Heart right ventricle (tissue), 16 donors: ENCODE measurements around the gene C1QTNF9. TPM values are rescaled to one million over a fixed set of nuclear protein-coding genes. Genes with fewer than 3 reads are reported as not detected.

Source experiments
- ATAC-seq, 8 donors: fragments of 200-7000 bp; cut with Tn5 transposase; one replicate each; pipeline ENCODE4 v1.9.1; 2020; ENCODE audit warnings: mild to moderate bottlenecking in 8 of 8, moderate library complexity in 8 of 8, moderate number of reproducible peaks in 1 of 8
- DNase-seq, 2 donors: peaks; one replicate each; pipeline ENCODE4 v3.0.0-alpha.2; 2020
- H3K27ac ChIP-seq, 10 donors: fragments of 200-600 bp; sonication (generic) in 2 of 10; one replicate each; pipeline versions ENCODE4 v1.5.0 to v1.8.0; 2020 to 2022; ENCODE audit warnings: mild to moderate bottlenecking in 3 of 10
- H3K27me3 ChIP-seq, 7 donors: fragments of 200-600 bp; one replicate each; pipeline ENCODE4 v1.8.0; 2021 to 2022; ENCODE audit warnings: mild to moderate bottlenecking in 2 of 7
- H3K36me3 ChIP-seq, 9 donors: fragments of 200-600 bp; sonication (generic) in 1 of 9; one replicate each; pipeline versions ENCODE4 v1.5.0 to v1.8.0; 2020 to 2022; ENCODE audit warnings: mild to moderate bottlenecking in 2 of 9
- H3K4me1 ChIP-seq, 9 donors: fragments of 200-600 bp; sonication (generic) in 1 of 9; one replicate each; pipeline versions ENCODE4 v1.5.0 to v1.8.0; 2020 to 2022; ENCODE audit warnings: mild to moderate bottlenecking in 4 of 9
- H3K4me3 ChIP-seq, 10 donors: fragments of 200-600 bp; sonication (generic) in 2 of 10; one replicate each; pipeline versions ENCODE4 v1.5.0 to v1.8.0; 2020 to 2022; ENCODE audit warnings: mild to moderate bottlenecking in 7 of 10, moderate library complexity in 2 of 10
- H3K9me3 ChIP-seq, 11 donors: fragments of 200-600 bp in 10 of 11; sonication (generic) in 2 of 11; one replicate each; pipeline versions ENCODE4 v1.5.0 to v1.8.0; 2013 to 2022; ENCODE audit warnings: mild to moderate bottlenecking in 2 of 11, control low read depth in 1 of 11, moderate library complexity in 1 of 11
- CTCF ChIP-seq, 9 donors: fragments of 200-600 bp; sonication (generic) in 2 of 9; IDR thresholded peaks; one replicate each; pipeline versions ENCODE4 v1.5.0 to v1.8.0; 2021 to 2022; ENCODE audit warnings: antibody characterized with exemption in 9 of 9, mild to moderate bottlenecking in 5 of 9, moderate library complexity in 1 of 9
- WGBS, 2 donors: extraction: QIAGEN DNeasy Blood & Tissue Kit; methylation state at CpG; one replicate each; pipeline ENCODE4 v1.1.7; 2013; ENCODE audit warnings: inconsistent platforms in 1 of 2; 5-methylcytosine and 5-hydroxymethylcytosine counted together
- intact Hi-C, 10 donors: fragments of 100-400 bp; cut with DNase I; formaldehyde crosslinking; loops; one replicate each; pipeline versions ENCODE4 v1.11.1 to v1.14.2; 2022
- polyA plus RNA-seq, 2 donors: library from polyadenylated mRNA; stranded (reverse); fragments of 200-250 nt; gene quantifications; one replicate each; pipeline ENCODE4 v1.2.3, GENCODE V29; 2013
- total RNA-seq, 10 donors: library from RNA; stranded (reverse); fragmentation: NEBNext Ultra II Directional in 3 of 10; extraction: Animal tissue kit (Norgen Biotek cat#: 25700) in 3 of 10; gene quantifications; one replicate each; pipeline versions ENCODE4 v1.2.1 to v1.2.4, GENCODE V29; 2021 to 2023
- donor health status: Arrhythmogenic right ventricular cardiomyopathy.
- donor health status: ischemic (EF 13 %, LVEDD 7.1; RV severe dilation, severe dysfunction).
- donor health status: healthy with polysubstance abuse.
- donor health status: DM: no; HTN: yes; CAD: no.
- donor health status: DM: no; HTN: no; CAD: no.
- donor health status: ischemic (EF 25% LVEDD 6.9; RV normal size, moderate dysfunction).
- donor health status: ischemic (EF 25% LVEDD 5.7; RV mildly dilated, moderate dysfunction).
- donor health status: healthy.
- donor health status: DM: yes; HTN: yes; CAD: no.
- donor health status: Ischemic cardiomyopathy.
- donor health status: ischemic (EF 35%, LVEDD 5.7; RV mildly dilated, moderate dysfunction).
- donor health status: nonischemic (EF 11% LVEDD 7.7; RV severe dilation, severe dysfunction).
- donor health status: DM: yes; HTN: yes; CAD: no.
- donor health status: PGD.
- donor health status: ischemic (EF 29% LVEDD 5.4; RV normal size, mild dysfunction).
- donor health status: nonischemic (EF 23%, LVEDD 6.1; RV moderate dilation, normal function).

The C1QTNF9 gene
- total and polyA plus RNA-seq, 12 donors, result 0.30 to 7.2 (median 3.4) TPM

DNA sequence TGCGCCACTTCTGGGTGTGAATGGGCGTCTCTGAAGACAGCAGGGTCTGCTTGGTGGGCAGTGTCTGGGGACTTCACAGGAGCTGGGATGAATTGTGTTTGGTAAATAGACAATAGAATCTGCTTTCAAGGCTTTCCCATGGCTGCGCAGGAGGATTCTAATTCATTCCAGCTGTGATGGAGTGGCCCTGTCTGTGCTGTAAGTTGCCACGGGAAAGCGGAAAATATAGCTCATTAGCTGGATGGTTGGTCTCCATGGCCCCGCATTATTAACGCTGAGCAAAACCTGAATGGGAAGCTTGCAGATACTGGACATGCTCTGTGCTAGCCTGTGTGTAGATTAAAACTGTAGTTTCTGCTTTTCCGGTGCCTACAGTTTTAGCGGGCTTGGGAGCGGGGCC, 15.6 kb upstream of the C1QTNF9 start:
- WGBS, 2 donors, result 96 to 97% methylated on average over 10 of the region's 10 CpGs
- Histone ChIP-seq H3K9me3 (no peaks in the 10 kb centered on the region), H3K4me3 (no peak overlapping the region), H3K36me3 (peaks cover 0 to 100% (median 55%) of the 10 kb centered on the region in 9 donors), H3K4me1 (peaks cover 0 to 2% (median 0%) of the 10 kb centered on the region in 9 donors), H3K27me3 (no peaks in the 10 kb centered on the region), H3K27ac (no peak overlapping the region)
- intact Hi-C loops, result no loop called here
- no peak for TF ChIP-seq CTCF (IDR thresholded peaks at IDR 0.05)
- no peak for ATAC-seq
- no peak for DNase-seq

DNA sequence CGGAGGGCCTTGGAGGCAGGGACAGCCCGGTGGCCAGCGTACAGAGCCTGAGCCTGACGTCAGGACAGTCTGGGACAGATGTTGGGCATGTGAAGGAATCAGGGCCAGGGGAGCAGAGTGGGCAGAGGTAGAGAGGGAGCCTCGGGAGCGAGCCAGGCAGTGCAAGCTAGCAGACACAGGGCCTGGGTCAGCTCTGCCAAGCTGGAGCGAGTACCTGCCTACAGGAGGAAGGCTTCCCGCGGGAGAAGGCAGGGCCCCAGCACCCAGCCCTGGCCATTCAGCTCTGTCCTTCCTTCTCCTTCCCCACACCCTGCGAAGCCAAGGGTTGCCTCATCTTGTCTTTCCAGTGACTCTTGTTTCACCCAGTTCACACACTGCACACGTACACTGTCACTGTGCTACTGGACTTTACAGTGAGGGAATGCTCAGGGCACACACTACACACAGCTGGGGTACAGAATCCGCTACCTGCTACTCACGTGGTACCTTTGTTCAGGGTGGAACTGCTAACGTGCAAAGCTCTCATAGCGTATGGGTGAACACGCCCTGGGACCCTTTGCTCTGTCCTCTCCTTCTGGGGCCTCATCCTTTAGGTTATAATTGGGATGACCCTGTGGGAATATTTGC, 9.8 kb upstream of the C1QTNF9 start:
- ATAC-seq, result peak in 1 of 8 donors; percentile 40
- H3K27me3 ChIP-seq, result no peaks in the 10 kb centered on the region
- no peak overlapping the region for H3K27ac ChIP-seq
- peaks cover 0 to 38% (median 11%) of the 10 kb centered on the region in 9 donors for H3K4me1 ChIP-seq
- H3K4me3 ChIP-seq, result no peak overlapping the region
- peaks cover 0 to 99% (median 44%) of the 10 kb centered on the region in 9 donors for H3K36me3 ChIP-seq
- intact Hi-C loops, result no loop called here
- H3K9me3 ChIP-seq, result no peaks in the 10 kb centered on the region
- no peak for DNase-seq
- TF ChIP-seq CTCF (IDR thresholded peaks at IDR 0.05), result no peak
- 95 to 97% methylated on average over 13 to 16 of the region's 16 CpGs for WGBS, 2 donors

DNA sequence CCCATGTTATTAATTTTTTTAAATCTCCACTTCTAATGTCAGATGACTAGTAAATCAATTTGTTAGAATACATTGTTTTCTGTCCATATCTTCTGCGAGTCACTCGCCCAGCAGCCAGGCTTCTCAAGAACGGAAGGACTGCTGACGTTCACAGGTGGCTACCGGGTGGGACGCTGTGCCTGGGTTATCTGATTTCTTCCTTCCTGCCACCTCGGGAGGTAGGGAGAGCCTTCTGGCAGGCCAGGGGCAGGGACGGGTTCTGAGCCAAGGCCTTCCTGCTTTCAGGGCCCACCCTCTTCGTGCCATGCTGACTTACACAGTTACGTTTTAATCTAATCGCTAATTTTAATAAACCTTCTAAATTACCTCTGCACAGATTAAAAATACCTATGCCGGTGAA, 7.9 kb upstream of the C1QTNF9 start:
- ATAC-seq (no peak), DNase-seq (no peak)
- Histone ChIP-seq H3K36me3 (peaks cover 0 to 94% (median 33%) of the 10 kb centered on the region in 9 donors), H3K27ac (peak overlapping the region in 3 of 10 donors; percentile 9 to 41 (median 22)), H3K27me3 (no peaks in the 10 kb centered on the region), H3K4me3 (no peak overlapping the region), H3K4me1 (peaks cover 0 to 56% (median 13%) of the 10 kb centered on the region in 9 donors), H3K9me3 (no peaks in the 10 kb centered on the region)
- no peak for TF ChIP-seq CTCF (IDR thresholded peaks at IDR 0.05)
- intact Hi-C loops, result no loop called here
- 65 to 72% methylated on average over 12 of the region's 12 CpGs for WGBS, 2 donors

DNA sequence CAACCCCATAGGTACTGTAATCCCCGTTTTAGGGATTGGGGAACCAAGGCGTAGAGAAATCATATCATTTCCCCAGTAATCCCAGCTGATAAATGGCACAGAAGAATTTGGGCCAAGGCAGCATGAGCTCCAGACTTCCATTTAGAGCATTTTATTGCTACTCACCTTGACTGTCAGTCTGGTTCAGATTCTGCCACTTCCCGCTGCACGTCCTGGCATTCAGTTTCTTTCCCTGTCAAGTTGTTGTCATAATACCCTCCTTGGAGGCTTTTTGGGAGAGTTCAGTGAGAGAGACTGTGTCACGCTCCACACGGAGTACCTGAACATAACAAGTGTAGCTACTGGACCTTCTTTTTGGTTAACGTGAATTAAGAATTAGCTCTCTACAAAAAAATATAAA, 7.5 kb upstream of the C1QTNF9 start:
- Histone ChIP-seq H3K36me3 (peaks cover 0 to 90% (median 33%) of the 10 kb centered on the region in 9 donors), H3K9me3 (no peaks in the 10 kb centered on the region), H3K27ac (peak overlapping the region in 2 of 10 donors; percentile 9 to 41), H3K4me3 (no peak overlapping the region), H3K4me1 (peaks cover 0 to 61% (median 13%) of the 10 kb centered on the region in 9 donors), H3K27me3 (no peaks in the 10 kb centered on the region)
- no peak for TF ChIP-seq CTCF (IDR thresholded peaks at IDR 0.05)
- no peak for DNase-seq
- intact Hi-C loops, result no loop called here
- no peak for ATAC-seq
- 87 to 89% methylated on average over 7 of the region's 7 CpGs for WGBS, 2 donors
